Frontal cortex (tissue), 4 donors: ENCODE results near the gene HEATR5A. TPM values are rescaled to one million over a fixed set of nuclear protein-coding genes. Genes with fewer than 3 reads are reported as not detected.
"Not testable (repeated sequence)": the region's sequence is repeated elsewhere in the genome, so short reads cannot be mapped to it uniquely, and the experiment has no call there.

Experiments
- DNase-seq, 2 donors: peaks; one replicate each; pipeline ENCODE4 v3.0.0; 2012; ENCODE audit warnings: low spot score in 2 of 2
- FAIRE-seq: peaks from 2 replicates; lab custom pipeline; 2012; peaks lifted over from hg19 to GRCh38; lab: Jason Lieb, UNC
- total RNA-seq: library from RNA; depleted of rRNA; stranded (reverse); fragments of >200 nt; gene quantifications from one replicate; pipeline ENCODE4 v1.2.3, GENCODE V29; 2014
- donor health status: control.
- donor health status: control.
- donor health status: control.

The HEATR5A gene
- 26.9 TPM for total RNA-seq

GRCh38 chr14:31420319-31421111, at the start of gene HEATR5A:
Gene HEATR5A, minus strand, starts transcription at chr14:31420550. Its CDS starts 17,575 bp downstream, at chr14:31402975.
- no peak for FAIRE-seq
- DNase-seq: peak; percentile 92 to 94

GRCh38 chr14:31466554-31466953, 46.2 kb upstream of the HEATR5A start:
- DNase-seq (no peak), FAIRE-seq (no peak)

DNA sequence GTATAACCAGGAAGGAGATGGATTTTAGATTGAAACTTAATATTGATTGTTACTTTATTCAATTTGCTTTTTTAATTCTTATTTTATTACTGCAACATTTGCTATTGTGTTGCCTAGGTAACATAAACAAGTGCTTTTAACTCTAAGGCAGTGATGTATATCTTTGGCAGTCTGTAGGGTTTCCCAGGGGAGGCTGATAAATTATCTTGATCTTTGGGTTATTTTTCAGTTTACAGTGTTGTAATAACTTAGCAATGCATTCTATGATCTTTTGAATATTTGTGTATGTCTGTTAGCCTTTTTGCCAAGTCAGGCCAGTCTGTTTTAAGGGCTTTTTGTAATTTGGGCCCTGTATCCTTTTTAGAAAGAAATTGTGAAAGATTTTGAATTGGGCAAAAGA, 44.8 kb upstream of the HEATR5A start:
- FAIRE-seq: no peak
- DNase-seq: no peak

- DNase-seq, FAIRE-seq: not testable (repeated sequence)
Measured at GRCh38 chr14:31462450-31462849, 42.1 kb upstream of the HEATR5A start.

DNA sequence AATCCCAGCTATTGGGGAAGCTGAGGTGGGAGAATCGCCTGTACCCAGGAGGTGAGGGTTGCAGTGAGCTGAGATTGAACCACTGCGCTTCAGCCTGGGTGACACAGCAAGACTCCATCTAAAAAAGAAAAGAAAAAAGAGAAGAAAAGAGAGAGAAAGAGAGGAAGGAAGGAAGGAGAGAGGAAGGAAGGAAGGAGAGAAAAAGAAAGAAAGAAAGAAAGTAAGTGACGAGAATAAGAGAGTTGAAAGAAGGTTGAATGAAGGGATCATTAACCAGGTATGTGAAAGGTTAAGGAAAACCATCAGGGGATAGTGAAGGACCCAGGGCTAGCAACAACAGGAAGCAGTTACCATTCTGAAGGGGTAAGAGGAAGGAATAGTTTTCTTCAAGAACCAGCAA, 41.2 kb upstream of the HEATR5A start:
- DNase-seq (no peak), FAIRE-seq (no peak)

- FAIRE-seq (no peak), DNase-seq (peak in 1 of 2 donors; percentile 35)
Measured at GRCh38 chr14:31457665-31458659, 37.6 kb upstream of the HEATR5A start.

DNA sequence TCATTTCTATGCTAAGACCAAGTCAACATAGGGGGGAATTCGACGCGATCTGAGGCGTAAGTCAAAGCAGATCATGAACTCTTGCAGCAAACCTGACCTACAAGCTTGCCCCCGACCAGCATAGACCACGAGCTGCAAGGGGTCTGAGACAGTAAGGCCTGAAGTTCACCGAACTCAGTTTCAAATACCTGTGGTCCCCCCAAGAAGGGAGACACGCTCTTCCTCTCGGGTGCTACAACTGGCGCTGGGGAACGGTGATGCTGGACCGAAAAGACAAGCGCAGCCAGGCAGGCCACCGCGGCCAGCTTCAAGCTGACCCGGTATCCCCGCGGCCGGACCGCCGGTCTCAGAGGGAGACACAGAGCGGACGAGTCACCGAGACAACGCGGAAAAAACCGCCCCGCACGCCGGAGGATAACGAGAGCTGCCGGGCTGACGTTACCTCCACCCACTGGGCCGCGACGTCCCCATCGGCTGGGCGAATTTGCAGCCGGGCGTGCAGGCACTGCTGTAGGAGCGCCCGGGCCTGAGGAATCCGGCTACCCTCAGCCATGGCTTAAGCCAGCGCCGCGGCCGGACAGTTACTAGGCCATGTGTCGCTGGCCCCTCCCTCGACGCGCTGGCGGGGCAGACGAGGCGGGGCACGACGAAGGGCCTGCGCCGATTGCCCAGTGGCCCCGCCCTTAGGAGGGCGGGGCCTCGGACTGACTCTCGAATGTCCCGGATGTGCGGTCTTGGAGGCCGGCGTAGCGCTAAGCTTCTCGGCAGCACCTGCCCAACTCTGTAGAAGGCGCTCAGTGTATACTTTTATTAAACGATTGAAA, 36.7 kb upstream of the HEATR5A start, which contains the start of gene DTD2:
DTD2 (minus strand) TSS at position 666 of the 824 bp plus-strand sequence; CDS start at position 553, 113 bp downstream.
- FAIRE-seq (peak; percentile 34), DNase-seq (peak; percentile 85 to 94)

- DNase-seq (peak in 1 of 2 donors; percentile 26), FAIRE-seq (peak; percentile 6)
Measured at GRCh38 chr14:31449971-31450610, 29.7 kb upstream of the HEATR5A start.

DNA sequence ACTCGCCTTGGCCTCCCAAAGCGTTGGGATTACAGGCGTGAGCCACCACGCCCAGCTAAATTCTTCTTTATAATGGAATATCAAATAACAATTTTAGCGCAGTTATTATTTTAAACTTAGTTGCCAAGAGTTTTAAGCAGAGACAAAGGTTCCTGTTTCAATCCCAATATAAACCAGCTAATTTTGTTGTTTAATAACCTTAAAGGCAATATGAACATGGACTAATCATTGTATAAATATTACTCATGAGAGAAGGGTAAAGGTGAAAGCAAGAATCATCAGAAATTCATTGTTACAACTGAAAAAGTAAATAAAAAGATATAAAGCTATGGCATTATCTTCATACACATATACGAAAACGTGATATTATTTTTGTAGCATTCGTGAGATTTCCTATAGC, 28.8 kb upstream of the HEATR5A start:
- no peak for DNase-seq
- no peak for FAIRE-seq

GRCh38 chr14:31445703-31446102, 25.4 kb upstream of the HEATR5A start:
- FAIRE-seq: no peak
- DNase-seq: no peak

GRCh38 chr14:31442284-31442683, 21.9 kb upstream of the HEATR5A start:
- DNase-seq: no peak
- FAIRE-seq: no peak

DNA sequence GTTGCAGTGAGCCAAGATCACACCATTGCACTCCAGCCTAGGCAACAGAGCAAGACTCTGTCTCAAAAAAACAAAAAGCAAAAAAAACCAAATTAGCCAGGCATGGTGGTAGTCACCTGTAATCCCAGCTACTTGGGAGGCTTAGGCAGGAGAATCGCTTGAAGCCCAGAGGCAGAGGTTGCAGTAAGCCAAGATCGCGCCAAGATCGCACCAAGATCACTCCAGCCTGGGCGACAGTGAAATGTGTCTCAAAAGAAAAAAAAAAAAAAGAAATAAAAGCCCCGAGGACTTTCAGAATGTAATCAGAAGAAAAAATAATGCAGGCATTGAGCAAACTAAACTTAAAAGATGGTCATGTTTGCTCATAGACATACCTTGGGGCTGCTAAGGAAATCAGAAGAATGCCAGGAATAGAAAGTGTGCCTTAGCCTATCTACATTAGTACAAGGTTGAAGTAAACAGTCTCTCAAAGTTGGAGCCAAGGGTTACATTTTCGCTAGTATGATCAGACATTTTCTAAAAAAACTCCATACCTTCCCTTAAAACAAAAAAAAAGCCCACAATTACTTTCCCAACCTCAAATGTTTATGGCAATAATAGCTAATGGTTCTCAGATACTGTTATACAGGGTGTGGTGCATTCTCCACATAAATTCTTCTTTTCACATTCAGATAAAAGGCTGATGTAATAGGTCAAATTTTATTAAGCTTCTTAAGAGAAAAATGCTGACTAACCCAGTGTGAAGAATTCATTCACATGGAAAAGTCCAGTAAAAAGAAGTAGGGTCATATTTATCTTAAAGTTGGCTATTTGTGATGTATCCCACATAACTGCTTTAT, 21.1 kb upstream of the HEATR5A start:
- FAIRE-seq (no peak), DNase-seq (no peak)

DNA sequence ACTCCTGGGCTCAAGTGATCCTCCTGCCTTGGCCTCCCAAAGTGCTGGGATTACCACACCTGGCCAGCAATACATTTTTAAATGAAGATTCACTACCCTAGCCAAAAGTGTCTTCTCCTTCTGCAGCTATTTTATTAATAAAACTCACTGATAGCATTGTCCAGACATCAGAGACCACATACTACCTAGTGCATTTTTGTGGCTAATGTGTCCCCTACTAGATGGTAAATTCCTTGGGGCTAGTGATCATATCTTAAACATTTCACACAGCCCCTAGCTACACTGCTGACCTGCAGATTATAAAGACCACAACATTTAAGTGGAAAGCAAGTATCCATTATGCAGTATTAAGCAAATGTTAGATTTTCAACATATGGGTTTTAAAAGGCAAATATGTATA, 19.9 kb upstream of the HEATR5A start:
- DNase-seq (no peak), FAIRE-seq (no peak)

DNA sequence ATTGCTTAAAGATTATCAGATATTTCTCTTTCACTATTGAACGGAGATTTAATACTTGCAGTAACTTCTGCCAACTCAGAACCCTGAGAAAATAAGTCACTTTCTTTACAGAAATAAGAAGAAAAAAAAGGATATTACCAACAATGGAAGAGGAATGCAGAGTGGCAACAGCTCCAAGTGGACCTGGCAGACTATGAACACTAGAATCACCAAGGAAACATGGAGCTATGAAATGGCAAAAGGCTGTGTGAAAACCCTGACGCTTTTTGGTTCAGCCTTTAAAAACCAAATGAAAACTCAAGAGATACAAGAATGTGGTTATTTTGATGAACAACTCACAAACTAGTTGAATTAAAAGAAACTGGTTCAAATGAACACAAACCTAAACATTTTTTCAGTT, 19.2 kb upstream of the HEATR5A start:
- DNase-seq: no peak
- FAIRE-seq: no peak

GRCh38 chr14:31437045-31437691, 16.8 kb upstream of the HEATR5A start:
- not testable (repeated sequence) for DNase-seq, FAIRE-seq

- FAIRE-seq (no peak), DNase-seq (no peak)
Measured at GRCh38 chr14:31435276-31435675, 14.9 kb upstream of the HEATR5A start.

- FAIRE-seq: no peak
- no peak for DNase-seq
Measured at GRCh38 chr14:31430634-31431264, 10.4 kb upstream of the HEATR5A start.
